HG02763 (cell line): ENCODE measurements around the gene CDKN1A.
"Not testable (repeated sequence)": the region's sequence is repeated elsewhere in the genome, so short reads cannot be mapped to it uniquely, and the experiment has no call there.

Experiments
- ATAC-seq: cut with Tn5 transposase; IDR thresholded peaks from one replicate; pipeline ENCODE4 v1.9.1; 2021; ENCODE audit warnings: mild to moderate bottlenecking, moderate library complexity; ENCODE audit not compliant: unreplicated experiment

Gene CDKN1A

DNA sequence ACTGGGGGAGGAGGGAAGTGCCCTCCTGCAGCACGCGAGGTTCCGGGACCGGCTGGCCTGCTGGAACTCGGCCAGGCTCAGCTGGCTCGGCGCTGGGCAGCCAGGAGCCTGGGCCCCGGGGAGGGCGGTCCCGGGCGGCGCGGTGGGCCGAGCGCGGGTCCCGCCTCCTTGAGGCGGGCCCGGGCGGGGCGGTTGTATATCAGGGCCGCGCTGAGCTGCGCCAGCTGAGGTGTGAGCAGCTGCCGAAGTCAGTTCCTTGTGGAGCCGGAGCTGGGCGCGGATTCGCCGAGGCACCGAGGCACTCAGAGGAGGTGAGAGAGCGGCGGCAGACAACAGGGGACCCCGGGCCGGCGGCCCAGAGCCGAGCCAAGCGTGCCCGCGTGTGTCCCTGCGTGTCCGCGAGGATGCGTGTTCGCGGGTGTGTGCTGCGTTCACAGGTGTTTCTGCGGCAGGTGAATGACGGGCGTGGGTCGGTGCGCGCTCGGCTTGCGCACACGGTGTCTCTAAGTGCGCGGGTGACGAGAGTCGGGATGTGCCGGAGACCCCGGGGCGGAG is at the start of gene CDKN1A:
Gene CDKN1A (plus strand): TSS at position 227 of the 555 bp plus-strand sequence. CDS start 5,388 bp downstream, outside the sequence.
- peak; percentile 39 for ATAC-seq

DNA sequence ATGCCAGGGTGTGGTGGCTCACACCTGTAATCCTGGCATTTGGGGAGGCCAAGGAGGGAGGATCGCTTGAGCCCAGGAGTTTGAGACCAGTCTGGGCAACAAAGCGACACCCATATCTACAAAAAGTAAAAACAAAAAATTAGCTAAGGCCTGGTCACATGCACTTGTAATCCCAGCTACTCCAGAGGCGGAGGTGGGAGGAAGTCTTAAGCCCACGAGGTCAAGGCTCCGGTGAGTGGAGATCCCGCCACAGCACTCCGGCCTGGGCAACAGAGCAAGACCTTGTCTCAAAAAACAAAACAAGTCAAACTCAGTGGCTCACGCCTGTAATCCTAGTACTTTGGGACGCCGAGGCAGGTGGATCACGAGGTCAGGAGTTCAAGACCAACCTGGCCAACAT is 48.7 kb upstream of the CDKN1A start:
- ATAC-seq: no peak

DNA sequence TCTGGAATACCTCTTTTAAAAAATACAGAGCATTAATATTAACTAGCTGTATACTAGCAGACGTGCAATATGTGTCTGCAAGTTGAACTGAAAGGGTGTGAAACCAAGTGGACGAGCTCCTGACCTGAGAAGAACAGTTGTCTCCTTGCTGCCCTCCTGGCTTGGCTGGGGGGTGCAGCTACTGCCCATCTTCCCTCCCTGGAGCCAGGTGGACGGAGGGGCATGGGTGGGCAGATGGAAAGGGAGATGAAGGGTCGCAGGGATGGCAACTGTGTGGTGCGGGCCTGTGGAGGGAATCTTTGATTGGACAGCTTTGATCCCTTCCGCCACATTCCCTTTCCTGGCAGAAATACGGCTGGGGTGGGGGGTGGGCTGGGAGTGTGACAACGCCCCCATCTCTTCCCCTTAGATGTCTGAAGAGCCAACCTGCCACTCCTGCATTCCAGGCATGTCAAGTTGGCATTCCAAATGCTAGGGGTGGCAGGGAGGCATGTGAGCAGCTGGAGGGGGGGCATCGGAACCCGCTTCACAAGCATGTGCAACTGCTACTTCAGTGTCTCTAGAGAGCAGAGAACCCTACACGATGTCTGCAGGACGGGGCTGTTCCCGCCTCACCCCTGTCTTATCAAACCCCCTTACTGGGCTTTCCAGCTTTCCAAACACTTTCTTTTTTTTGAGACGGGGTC is 47.0 kb upstream of the CDKN1A start:
- no peak for ATAC-seq

DNA sequence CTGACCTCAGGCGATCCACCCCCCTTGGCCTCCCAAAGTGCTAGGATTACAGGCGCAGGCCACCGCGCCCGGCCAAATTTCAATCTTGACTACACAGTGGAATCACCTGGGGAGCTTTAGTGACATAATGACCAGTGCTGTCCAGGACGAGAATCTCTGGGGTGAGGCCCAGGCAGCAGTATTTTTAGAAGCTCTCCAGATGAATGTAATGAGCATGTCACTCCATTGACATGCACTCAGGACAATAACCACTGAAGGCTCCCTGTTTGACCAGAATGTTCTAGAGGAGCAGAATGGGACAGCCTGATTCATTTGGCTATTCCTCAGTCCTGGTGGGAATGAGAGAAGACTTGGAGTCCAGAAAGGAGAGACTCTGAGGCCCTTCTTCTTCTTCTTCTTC is 45.1 kb upstream of the CDKN1A start:
- ATAC-seq: no peak

DNA sequence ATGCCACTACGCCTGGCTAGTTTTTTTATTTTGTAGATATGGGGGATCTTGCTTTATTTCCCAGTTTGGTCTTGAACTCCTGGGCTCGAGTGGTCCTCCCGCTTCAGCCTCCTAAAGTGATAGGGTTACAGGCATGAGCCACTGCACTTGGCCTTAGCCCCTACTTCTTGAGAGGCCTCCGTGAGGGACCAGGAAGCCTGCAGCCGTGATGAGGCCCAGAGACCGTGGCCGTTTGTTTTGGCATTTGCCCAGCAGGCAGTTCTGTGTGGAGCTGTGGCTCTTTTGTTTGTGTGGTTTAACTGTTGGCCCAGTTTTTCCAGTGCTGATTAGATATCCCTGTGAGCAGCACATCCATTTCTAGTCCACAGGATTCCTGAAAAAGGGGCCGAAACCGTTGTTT is 44.6 kb upstream of the CDKN1A start:
- no peak for ATAC-seq

DNA sequence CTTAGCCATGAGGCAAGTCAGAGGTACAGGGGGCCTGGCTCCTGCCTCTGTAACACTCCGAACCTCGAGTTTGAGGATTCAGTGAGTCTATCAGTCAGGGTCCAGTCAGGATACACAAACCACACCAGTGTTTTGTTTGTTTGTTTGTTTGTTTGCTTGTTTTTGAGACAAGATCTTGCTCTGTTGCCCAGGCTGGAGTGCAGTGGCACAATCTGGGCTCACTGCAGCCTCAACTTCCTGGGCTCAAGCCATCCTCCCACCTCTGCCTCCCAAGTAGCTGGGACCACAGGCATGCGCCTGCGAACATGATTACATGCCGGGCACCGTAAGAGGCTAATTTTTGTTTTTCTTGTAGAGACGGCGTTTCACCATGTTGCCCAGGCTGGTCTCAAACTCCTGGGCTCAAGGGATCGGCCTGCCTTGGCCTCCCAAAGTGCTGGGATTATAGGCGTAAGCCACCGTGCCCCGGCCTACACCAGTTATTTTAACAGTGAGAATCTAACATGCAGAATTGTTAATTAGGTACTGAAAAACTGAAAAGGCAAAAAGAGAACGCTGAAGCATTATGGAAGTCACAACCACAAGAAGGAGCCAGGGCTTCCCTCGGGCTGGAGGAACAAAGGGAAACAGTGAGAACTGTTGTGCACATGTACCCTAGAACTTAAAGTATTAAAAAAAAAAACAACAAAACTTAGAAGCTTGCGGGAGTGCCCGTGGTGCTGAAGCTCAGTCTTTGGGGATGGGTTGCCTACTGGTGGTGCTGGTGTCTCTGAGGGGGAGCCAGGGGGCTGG is 44.0 kb upstream of the CDKN1A start:
- ATAC-seq: no peak

DNA sequence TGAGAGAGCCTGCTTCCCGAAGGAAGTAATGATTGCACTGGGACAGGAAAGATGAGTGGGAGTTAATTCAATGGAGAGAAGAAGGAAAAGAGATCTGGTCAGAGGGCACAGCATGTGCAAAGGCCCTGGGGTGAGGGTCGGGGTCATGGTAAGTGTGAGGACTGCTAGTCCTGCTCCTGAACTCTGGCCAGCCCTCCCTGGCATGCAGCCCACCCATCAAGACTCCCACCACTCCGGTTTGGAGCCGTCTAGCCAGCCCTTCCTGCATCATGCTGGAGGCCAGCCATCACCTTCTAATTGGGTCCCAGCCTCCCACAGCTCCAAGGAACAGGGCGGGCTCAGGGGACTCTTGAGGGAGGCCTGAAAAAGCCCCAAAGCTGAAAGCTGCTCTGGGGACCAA is 42.2 kb upstream of the CDKN1A start:
- ATAC-seq: no peak

DNA sequence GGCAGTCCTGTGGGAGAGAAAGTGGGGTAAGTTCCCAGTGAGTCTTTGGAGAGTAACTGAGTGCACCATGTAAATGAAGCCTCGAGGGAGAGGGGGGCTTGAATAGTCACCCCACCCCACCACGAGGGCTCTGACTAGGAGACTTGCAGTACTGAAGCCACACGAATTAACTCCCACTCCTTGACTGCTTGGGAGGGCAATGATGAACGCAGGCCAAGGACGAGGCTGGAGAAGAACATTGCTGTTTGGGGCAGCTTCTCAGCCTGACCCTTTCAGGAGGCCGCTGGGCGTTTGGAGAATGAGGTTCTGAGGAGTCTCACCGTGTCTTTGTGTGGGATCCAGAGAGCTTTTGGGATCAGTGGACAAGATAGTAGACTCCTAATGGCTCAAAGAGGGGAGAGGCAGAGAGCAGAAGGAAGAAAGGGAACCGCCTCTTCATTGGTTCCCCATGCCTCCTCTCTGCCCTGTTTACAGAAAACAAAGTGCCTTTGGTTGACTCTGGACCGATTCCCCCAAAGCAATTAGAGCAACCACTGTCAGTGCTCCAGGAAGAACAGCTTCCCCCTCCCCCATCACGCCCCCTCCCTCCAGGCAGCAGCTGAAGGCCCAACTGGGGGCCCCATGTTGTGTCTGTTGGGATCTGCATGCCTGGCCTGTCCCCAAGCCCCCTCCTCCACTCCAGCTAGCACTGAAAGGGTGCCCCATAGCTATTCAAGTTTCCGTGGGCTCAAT is 41.7 kb upstream of the CDKN1A start:
- no peak for ATAC-seq

DNA sequence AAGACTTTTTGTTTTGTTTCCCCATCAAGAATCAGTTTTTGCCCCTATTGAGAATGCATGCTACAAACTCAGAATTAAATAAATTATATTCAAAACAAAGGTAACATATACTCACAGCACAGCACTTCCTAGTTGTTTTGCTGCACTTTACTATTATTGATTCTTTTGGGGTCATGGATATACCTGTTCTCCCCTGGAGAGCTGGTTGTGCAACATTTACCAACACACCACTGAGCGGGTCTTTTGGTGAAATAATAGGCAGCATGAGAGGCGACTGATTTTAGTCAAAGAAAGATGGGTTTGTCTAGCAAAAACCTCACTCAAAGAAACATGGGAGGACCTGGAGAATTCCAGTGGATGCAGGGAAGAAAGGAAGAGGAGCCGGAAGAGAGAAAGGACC is 39.9 kb upstream of the CDKN1A start:
- ATAC-seq: no peak

DNA sequence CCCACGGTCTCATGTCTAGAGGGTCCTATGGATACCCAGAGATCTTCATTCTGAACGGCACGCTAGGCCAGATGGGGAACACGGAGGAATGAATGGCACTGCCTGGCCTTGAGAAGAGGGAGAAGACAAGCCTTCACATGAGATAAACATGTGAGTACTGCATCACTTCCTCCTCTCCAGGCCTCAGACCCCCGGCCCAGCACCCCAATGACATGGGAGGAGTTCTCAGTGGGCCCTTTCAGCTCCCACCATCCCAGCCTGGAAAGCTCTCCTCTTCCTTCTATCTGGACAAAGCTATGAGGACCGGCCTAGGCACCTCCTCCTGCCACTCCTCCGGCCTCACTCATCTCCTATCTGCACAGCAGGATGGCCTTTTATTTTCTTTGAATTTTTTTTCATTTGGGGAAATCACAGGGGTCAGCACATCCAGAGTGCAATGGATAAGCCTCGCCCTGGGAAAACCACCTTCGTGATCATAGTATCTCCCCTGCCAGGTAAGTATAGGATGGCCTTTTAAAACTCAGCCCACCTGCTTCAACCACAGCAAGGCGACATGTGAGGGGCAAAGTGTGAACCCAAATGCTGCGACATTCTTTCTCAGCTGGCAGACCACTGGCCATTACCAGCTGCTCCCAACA is 39.2 kb upstream of the CDKN1A start:
- ATAC-seq: no peak

DNA sequence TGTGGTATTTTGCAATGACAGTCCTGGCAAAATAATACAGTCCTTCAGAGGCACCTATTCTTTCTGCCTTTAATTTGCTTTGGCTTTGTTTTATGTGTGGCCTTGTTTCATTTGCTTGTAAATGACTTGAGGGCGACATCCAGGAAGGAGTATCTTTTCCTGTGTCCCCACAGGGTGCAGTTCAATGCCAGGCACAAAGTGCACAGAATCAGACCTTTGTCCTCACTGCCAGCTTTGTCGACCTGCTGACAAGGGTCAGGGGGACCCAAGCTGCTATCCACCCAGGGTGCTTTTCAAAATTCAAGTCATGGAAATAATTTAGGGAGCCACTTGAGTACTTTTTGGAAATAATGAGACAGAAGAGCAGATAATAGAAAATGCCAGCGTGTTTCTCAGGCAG is 37.0 kb upstream of the CDKN1A start:
- ATAC-seq: no peak

DNA sequence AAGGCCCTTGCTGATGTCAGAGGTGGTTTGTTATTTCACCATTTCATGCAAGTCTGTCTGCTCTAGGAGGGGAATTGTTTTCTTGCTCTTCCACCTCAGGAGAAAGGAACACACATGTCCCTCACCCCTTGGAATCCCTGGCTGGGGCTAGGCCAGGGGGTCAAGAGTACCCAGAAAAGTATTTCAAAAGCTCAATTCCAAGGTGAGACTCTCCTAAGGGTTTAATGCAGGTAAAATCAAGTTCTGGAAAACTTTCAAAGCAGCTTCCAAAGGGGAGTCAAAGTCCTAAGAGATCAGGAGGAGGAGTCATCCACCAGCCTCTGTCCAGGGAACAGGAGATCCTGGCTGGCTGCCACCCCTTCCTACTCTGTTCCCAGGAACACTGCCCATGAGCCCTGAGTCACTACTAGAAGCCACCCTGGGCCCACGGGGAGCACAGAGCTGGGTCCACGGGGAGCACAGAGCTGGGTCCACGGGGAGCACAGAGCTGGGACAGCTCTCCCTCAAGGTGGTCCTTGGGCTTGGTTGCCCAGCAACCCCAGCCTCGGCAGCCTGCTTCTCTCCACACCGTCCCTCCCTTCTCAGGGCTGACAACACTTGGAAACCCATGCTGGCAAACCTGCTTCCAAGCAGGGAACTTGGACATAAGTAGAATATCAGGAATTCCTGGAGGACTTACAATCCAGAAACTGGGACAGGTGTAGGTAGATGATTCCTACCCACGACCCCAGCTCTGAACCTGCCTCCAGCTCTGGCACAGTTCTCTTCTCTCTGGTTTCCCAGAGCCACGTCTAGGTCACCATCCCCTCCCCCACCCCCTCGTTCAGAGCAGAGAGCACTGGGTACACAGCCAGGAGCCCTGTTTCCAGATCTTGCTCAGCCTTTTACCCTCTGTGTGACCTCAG is 35.3 kb upstream of the CDKN1A start:
- ATAC-seq: no peak

DNA sequence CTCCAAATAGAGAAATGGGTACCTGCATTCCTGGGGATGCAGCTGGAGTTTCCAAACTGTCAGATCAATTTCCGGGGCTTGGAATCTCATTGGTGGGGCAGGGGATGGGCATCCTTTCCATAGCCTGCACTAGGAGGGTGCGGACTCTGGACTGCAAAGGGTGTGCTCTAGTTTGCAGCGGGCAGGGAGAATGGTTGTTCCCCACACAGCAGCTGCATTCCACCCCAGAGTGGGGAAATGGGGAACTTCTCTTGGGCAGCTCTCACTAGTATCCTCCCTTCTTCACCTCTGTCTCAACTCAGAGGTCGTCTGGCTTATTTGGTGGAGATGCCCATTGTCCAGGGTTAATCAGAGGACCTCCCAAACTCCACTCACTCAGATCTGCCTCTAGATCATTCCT is 34.5 kb upstream of the CDKN1A start:
- ATAC-seq: no peak

DNA sequence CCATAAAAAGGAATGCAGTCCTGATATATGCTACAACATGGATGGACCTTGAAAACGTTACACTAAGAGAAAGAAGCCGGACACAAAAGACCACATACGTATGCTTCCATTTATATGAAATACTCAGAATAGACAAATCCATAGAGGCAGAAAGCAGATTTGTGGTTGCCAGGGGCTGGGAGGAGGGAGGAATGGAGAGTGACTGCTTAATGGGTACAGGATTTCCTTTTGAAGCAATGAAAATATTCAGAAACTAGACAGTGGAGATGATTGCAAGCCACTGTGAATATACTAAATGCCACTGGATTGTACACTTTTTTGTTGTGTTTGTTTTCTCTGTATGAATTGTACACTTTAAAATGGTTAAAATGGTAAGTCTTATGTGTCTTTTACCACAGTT is 29.4 kb upstream of the CDKN1A start:
- ATAC-seq: no peak

DNA sequence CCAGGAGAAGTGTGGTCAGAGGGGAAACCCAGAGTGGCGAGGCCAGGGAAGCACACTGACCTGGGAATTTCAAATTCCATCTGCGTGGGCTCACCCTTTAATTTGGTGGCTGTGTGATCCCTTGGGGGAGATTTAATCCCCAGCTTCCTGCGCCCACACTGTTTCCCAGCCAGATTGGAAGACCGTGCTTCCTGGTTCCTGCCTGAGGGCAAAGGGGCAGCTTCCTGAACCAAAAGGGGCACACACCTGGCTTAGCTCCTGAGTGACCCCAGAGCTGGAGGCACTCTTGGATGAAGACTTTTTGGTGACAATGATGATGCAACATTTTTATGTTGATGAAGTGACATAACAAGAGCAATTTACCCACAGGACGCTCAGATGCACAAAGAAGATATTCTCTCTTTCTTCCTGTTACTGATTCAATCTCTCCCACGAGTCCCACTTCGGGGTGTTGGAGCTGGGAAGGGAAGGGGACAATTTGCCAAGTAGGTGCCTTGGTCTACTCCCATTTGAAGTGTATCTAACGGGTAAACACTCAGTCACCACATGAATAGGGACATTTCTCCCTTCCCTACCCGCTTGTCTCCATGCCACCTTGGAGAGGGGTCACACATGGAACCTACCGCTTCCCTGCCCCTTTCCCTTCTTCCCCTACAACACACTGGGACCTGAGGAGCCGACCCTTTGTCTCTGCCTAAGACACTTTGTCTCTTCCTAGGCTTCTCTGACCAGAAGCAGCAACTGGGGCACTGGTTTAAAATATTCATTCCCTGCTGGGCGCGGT is 28.6 kb upstream of the CDKN1A start:
- ATAC-seq: no peak

DNA sequence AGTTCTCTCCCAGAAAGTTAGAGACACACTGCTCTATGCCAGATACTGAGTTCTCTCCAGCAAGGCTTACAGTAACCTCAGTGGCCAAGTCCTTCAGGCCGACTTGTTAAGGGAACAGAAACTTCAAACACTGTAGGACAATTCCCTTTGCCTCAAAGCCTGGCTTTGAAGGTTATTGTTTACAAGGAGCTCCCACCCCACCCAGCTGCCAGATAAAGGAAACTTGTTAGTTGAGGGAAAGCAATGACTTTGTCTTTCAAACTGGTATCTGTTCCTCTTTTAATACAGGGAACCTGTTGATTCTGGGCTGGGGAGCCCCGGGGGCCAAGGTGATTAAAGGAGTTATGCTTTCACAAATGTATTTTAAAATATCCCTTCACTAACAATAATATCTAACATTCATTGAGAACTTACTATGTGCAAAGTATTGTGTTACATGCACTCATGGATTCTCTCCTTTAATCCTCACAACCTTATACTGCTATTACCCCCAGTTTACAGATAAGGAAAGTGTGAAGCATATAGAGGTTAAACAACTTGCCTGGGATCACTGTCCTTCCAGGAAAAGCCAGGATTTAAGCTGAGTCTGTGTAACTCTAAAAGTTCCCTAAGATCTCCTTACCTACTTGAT is 27.6 kb upstream of the CDKN1A start:
- ATAC-seq: no peak

DNA sequence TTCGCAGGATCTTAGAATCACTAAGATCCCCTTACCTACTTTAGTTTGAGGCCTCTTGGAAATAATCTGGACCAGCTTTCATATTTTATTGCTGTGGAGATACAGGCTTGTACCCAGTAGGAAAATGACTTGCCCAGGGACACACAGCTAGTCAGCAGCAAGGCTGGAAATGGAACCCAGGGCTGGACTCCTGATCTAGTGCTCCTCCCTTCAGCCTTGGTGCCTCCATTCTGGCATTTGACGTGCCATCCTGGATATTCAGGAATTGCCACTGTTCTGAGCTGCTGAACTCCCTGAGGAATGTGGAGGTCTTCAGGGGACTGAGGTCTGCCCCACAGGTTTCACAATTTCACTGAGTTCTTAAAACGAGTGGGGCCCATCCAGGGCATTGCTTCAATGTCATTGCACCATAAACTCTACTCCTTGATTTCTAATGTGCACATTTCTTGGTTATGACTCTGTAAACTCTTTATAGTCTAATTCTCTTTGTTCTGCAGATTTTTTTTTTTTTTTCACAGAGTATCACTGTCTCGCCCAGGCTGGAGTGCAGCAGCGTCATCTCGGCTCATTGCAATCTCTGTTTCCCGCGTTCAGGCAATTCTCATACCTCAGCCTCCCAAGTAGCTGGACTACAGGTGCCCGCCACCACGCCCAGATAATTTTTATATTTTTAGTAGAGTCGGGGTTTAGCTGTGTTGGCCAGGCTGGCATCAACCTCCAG is 26.7 kb upstream of the CDKN1A start:
- ATAC-seq: no peak

DNA sequence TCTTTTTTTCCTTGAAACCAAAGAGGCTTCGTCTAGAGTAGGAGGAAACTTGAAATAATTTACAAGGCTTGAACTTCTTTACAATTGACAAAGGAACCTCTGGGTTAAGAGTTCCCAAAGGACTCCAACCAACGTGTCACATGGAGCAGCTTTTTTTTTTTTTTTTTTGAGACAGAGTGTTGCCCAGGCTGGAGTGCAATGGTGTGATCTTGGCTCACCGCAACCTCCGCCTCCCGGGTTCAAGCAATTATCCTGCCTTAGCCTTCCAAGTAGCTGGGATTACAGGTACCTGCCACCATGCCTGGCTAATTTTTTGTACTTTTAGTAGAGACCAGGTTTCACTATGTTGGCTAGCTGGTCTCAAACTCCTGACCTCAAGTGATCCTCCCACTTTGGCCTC is 24.0 kb upstream of the CDKN1A start:
- ATAC-seq: not testable (repeated sequence)
